ENCODE results near the gene CORIN.

The CORIN gene

DNA sequence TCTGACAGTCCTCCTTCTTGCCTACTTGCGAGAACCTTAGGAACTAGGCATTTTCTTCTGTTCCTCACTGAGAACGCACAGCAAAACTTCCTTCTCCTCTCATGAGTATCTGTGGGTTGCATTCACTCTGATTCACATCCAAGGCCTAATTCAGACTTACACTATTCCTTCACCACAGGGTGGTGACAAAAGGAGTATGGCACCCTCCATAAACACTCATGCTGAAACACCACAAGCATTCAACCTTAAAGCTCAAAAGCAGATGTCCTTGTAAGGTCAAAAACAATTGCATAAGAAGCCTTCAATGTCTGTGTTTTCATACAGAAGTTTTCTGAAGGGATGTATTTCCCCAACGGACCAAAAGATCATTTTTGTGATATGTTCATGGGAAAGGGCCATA is 147.3 kb downstream of the CORIN start:
- H3K4me3 ChIP-seq (ENCODE audit: low read depth, low read length), result no peak overlapping the region
- no peak for DNase-seq (ENCODE audit: low read depth, low spot score)
- in situ Hi-C loops (cut with HindIII; ENCODE audit: low sequenced_read_pairs), result no loop called here
- TF ChIP-seq, protein P1, sequence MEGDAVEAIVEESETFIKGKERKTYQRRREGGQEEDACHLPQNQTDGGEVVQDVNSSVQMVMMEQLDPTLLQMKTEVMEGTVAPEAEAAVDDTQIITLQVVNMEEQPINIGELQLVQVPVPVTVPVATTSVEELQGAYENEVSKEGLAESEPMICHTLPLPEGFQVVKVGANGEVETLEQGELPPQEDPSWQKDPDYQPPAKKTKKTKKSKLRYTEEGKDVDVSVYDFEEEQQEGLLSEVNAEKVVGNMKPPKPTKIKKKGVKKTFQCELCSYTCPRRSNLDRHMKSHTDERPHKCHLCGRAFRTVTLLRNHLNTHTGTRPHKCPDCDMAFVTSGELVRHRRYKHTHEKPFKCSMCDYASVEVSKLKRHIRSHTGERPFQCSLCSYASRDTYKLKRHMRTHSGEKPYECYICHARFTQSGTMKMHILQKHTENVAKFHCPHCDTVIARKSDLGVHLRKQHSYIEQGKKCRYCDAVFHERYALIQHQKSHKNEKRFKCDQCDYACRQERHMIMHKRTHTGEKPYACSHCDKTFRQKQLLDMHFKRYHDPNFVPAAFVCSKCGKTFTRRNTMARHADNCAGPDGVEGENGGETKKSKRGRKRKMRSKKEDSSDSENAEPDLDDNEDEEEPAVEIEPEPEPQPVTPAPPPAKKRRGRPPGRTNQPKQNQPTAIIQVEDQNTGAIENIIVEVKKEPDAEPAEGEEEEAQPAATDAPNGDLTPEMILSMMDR (IDR thresholded peaks at IDR 0.05; ENCODE audit: low read depth, low read length), result no peak

DNA sequence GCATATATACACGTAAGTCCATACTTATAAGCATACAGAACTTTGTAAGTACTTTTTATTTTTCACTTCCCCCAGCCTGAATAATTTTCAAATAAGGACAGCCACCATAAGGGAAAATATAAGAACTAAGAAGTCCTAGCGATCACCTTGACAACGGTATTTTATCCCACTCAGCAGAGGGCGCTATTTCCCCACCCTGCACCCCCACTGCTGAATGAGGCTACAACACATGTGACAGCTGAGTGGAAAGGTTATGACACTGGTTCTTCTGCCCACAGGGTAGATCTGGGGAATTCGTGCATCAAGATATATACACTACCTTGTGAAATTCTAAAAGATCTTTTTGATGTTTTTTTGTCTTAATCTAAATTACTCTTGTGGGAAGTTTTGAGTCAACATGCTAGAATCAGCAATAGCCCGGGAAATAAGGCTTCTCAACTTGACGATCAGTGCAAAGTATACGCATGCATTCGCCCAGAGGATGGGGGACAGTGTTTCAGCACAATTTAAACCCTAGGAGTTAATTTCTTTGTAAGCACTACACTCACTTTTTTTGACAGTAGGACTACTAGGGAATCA is 151.5 kb downstream of the CORIN start:
- DNase-seq (ENCODE audit: low read depth, low spot score), result peak; percentile 32
- H3K4me3 ChIP-seq (ENCODE audit: low read depth, low read length), result no peak overlapping the region
- TF ChIP-seq, protein P1 (IDR thresholded peaks at IDR 0.05; ENCODE audit: low read depth, low read length), result peak; percentile 70
- in situ Hi-C loops (cut with HindIII; ENCODE audit: low sequenced_read_pairs), result no loop called here

DNA sequence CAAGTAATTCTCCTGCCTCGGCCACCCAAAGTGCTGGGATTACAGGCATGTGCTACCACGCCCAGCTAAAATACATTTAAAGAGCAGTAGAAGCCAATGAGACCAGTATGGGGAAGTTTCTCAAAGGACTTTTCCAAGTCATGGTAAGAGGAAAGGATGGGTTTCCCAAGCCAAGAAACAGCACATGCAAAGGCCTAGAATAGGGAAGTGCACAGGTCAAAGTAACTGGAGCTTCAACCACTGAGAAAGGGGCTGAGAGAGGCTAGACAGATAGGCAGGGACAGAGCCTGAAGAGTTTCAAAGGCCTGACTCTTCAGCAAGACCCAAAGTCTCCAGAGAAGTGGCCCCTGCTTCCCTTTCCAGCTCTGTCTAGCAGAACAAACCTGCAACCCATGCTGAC is 162.1 kb downstream of the CORIN start:
- no peak overlapping the region for H3K4me3 ChIP-seq (ENCODE audit: low read depth, low read length)
- TF ChIP-seq, protein P1 (IDR thresholded peaks at IDR 0.05; ENCODE audit: low read depth, low read length), result no peak
- in situ Hi-C loops (cut with HindIII; ENCODE audit: low sequenced_read_pairs), result no loop called here
- no peak for DNase-seq (ENCODE audit: low read depth, low spot score)

DNA sequence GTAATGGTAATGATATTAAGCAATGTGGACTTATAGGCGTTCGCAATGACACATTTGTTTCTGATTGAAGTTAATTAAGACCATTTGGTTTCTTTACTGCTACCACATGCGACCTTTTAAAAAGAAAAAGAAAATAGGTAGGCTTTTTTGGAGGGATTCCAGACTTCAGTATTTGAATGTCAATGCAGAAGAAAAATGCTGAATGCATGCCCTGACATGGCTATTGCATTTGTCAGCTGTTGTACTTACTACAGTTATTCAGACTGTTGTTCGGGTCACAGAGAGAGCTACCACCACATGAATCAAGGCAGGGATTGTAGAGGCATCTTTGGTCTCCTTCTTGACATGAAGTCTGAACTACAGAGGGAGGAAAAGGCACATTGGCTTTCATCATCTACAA is 163.7 kb downstream of the CORIN start:
- H3K4me3 ChIP-seq (ENCODE audit: low read depth, low read length), result no peak overlapping the region
- TF ChIP-seq, protein P1 (IDR thresholded peaks at IDR 0.05; ENCODE audit: low read depth, low read length), result no peak
- no peak for DNase-seq (ENCODE audit: low read depth, low spot score)
- in situ Hi-C loops (cut with HindIII; ENCODE audit: low sequenced_read_pairs), result no loop called here

DNA sequence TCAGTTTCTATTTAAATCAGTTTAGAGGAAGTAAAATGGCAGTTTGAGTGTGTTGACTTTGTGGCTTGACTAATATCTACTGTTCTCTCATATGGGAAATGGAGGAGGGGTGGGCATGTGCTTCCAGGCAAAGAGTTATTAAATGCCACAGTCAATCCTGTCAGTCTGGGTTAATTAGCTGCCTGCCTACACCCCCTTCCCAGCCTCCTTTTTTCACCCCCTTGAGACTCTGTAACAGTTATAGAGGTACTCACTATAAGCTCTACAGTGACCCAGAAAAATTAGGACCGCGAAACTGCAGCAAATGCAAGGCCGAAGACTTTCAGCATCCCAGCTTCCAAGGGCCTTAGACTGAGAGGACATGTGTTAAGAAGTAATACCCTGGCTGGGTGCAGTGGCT is 165.2 kb downstream of the CORIN start:
- in situ Hi-C loops (cut with HindIII; ENCODE audit: low sequenced_read_pairs), result no loop called here
- no peak for DNase-seq (ENCODE audit: low read depth, low spot score)
- no peak overlapping the region for H3K4me3 ChIP-seq (ENCODE audit: low read depth, low read length)
- TF ChIP-seq, protein P1 (IDR thresholded peaks at IDR 0.05; ENCODE audit: low read depth, low read length), result no peak

DNA sequence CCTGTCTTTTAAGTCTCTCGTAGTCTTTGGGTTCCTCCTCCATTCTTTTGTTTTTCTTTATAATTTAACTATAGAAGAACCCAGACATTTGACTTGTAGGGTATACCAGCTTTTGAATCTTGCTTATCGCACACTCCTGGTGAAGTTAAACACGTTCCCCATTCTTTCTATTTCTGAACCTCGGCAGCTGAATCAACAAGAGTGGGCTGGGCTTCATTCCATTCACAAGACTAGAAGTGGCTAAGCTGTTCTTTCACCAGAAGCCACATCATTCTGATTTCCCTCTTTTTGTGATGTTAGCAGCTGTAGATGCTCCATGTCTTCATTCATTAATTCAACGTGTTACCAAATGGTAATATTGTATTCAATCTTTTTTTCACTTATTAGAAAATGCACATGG is 167.9 kb downstream of the CORIN start:
- peak; percentile 47 for DNase-seq (ENCODE audit: low read depth, low spot score)
- in situ Hi-C loops (cut with HindIII; ENCODE audit: low sequenced_read_pairs), result no loop called here
- no peak overlapping the region for H3K4me3 ChIP-seq (ENCODE audit: low read depth, low read length)
- TF ChIP-seq, protein P1 (IDR thresholded peaks at IDR 0.05; ENCODE audit: low read depth, low read length), result no peak
